Measurements from ENCODE around the gene LRRC70.
A peak's percentile ranks its signal among the peaks of the same experiment; 100 is the strongest.

Gene LRRC70

GRCh38 chr5:62585306-62585705 is 6.7 kb downstream of the LRRC70 start:
- H3K9me3 ChIP-seq = no peaks in the 10 kb centered on the region
- H3K36me3 ChIP-seq = no peaks in the 10 kb centered on the region
- H3K4me3 ChIP-seq (ENCODE audit: low read depth, low read length) = no peak overlapping the region
- no peak for TF ChIP-seq CTCF (IDR thresholded peaks at IDR 0.05; ENCODE audit: low read depth, low read length)
- peaks cover 8% of the 10 kb centered on the region; the same call in 1 of the 2 replicates for H3K4me1 ChIP-seq
- no peak for DNase-seq
- H3K27me3 ChIP-seq = no peaks in the 10 kb centered on the region

- H3K4me1 ChIP-seq = peaks cover 8% of the 10 kb centered on the region; the same call in 1 of the 2 replicates
- H3K4me3 ChIP-seq (ENCODE audit: low read depth, low read length) = no peak overlapping the region
- H3K27me3 ChIP-seq = no peaks in the 10 kb centered on the region
- no peak for DNase-seq
- no peaks in the 10 kb centered on the region for H3K36me3 ChIP-seq
- H3K9me3 ChIP-seq = no peaks in the 10 kb centered on the region
- no peak for TF ChIP-seq CTCF (IDR thresholded peaks at IDR 0.05; ENCODE audit: low read depth, low read length)
These were observed 7.1 kb downstream of the LRRC70 start for GRCh38 chr5:62585751-62586150.

GRCh38 chr5:62587737-62588136 is 9.1 kb downstream of the LRRC70 start:
- peaks cover 13% of the 10 kb centered on the region for H3K36me3 ChIP-seq
- peak; percentile 8 for DNase-seq
- peaks cover 8% of the 10 kb centered on the region; the same call in 1 of the 2 replicates for H3K4me1 ChIP-seq
- no peaks in the 10 kb centered on the region for H3K9me3 ChIP-seq
- TF ChIP-seq CTCF (IDR thresholded peaks at IDR 0.05; ENCODE audit: low read depth, low read length) = no peak
- H3K27me3 ChIP-seq = no peaks in the 10 kb centered on the region
- H3K4me3 ChIP-seq (ENCODE audit: low read depth, low read length) = no peak overlapping the region

GRCh38 chr5:62588668-62589067 is 10.0 kb downstream of the LRRC70 start:
- Histone ChIP-seq H3K27me3 (no peaks in the 10 kb centered on the region), H3K36me3 (peaks cover 13% of the 10 kb centered on the region), H3K4me3 (ENCODE audit: low read depth, low read length) (no peak overlapping the region), H3K9me3 (no peaks in the 10 kb centered on the region), H3K4me1 (peaks cover 8% of the 10 kb centered on the region; the same call in 1 of the 2 replicates)
- TF ChIP-seq CTCF (IDR thresholded peaks at IDR 0.05; ENCODE audit: low read depth, low read length) = no peak
- DNase-seq = no peak

GRCh38 chr5:62589504-62589903 is 10.9 kb downstream of the LRRC70 start:
- DNase-seq = no peak
- 0 out of 2 replicates have a peak, but pooled peaks have one; percentile 20 for TF ChIP-seq CTCF (IDR thresholded peaks at IDR 0.05; ENCODE audit: low read depth, low read length)
- H3K9me3 ChIP-seq = no peaks in the 10 kb centered on the region

GRCh38 chr5:62590387-62590786 is 11.8 kb downstream of the LRRC70 start:
- no peak for DNase-seq
- peaks cover 3% of the 10 kb centered on the region; the same call in 1 of the 2 replicates for H3K4me1 ChIP-seq
- H3K9me3 ChIP-seq = no peaks in the 10 kb centered on the region
- no peak for TF ChIP-seq CTCF (IDR thresholded peaks at IDR 0.05; ENCODE audit: low read depth, low read length)
- H3K36me3 ChIP-seq = peaks cover 13% of the 10 kb centered on the region
- H3K27me3 ChIP-seq = no peaks in the 10 kb centered on the region
- no peak overlapping the region for H3K4me3 ChIP-seq (ENCODE audit: low read depth, low read length)

More at GRCh38 chr5:62589504-62589903, 10.9 kb downstream of the LRRC70 start:
- Histone ChIP-seq H3K27me3 (no peaks in the 10 kb centered on the region), H3K36me3 (peaks cover 13% of the 10 kb centered on the region), H3K4me3 (ENCODE audit: low read depth, low read length) (no peak overlapping the region), H3K4me1 (peaks cover 8% of the 10 kb centered on the region; the same call in 1 of the 2 replicates)

Measured in BE2C (cell line).